Smooth muscle cell (in vitro differentiated cells): ENCODE results near the gene CASKIN2. TPM values are rescaled to one million over a fixed set of nuclear protein-coding genes. Genes with fewer than 3 reads are reported as not detected.
A peak's percentile ranks its signal among the peaks of the same experiment; 100 is the strongest.

Source experiments
- DNase-seq: peaks from one replicate; lab custom pipeline; 2025; ENCODE audit not compliant: unreplicated experiment; lab: John Stamatoyannopoulos, UW
- H2AFZ ChIP-seq: fragments of 200-600 bp; sonication (generic); 2 replicates; pipeline ENCODE4 v1.6.0; 2016; ENCODE audit warnings: antibody characterized with exemption, low read depth, mild to moderate bottlenecking
- H3F3A ChIP-seq: fragments of 200-600 bp; sonication (generic); 2 replicates; pipeline ENCODE4 v1.6.0; 2017; ENCODE audit warnings: antibody characterized with exemption, low read depth
- H3K27ac ChIP-seq: fragments of 200-600 bp; sonication (generic); 2 replicates; pipeline ENCODE4 v1.5.1; 2016; ENCODE audit warnings: low read depth, mild to moderate bottlenecking
- H3K27me3 ChIP-seq: fragments of 200-600 bp; sonication (generic); 2 replicates; pipeline ENCODE4 v1.6.1; 2016; ENCODE audit warnings: low read depth, mild to moderate bottlenecking
- H3K36me3 ChIP-seq: fragments of 200-600 bp; sonication (generic); 2 replicates; pipeline ENCODE4 v1.5.1; 2016; ENCODE audit warnings: low read depth
- H3K4me1 ChIP-seq: fragments of 200-600 bp; sonication (generic); 2 replicates; pipeline ENCODE4 v1.5.1; 2016; ENCODE audit warnings: low read depth
- H3K4me2 ChIP-seq: fragments of 200-600 bp; sonication (generic); 2 replicates; pipeline ENCODE4 v1.6.0; 2016; ENCODE audit warnings: mild to moderate bottlenecking
- H3K4me3 ChIP-seq: fragments of 200-600 bp; sonication (generic); 2 replicates; pipeline ENCODE4 v1.5.1; 2016; ENCODE audit warnings: mild to moderate bottlenecking
- H3K79me2 ChIP-seq: fragments of 200-600 bp; sonication (generic); 2 replicates; pipeline ENCODE4 v1.6.0; 2016; ENCODE audit warnings: low read depth, mild to moderate bottlenecking
- H3K9ac ChIP-seq: fragments of 200-600 bp; sonication (generic); 2 replicates; pipeline ENCODE4 v1.6.0; 2016; ENCODE audit warnings: low read depth
- H3K9me3 ChIP-seq: fragments of 200-600 bp; sonication (generic); replicated peaks from 2 replicates; pipeline ENCODE4 v1.5.1; 2016; ENCODE audit warnings: low read depth
- H4K20me1 ChIP-seq: fragments of 200-600 bp; sonication (generic); 2 replicates; pipeline ENCODE4 v1.6.0; 2016; ENCODE audit warnings: low read depth
- CTCF ChIP-seq: fragments of 200-600 bp; sonication (generic); IDR thresholded peaks from 2 replicates; pipeline ENCODE4 v1.5.1; 2017; ENCODE audit warnings: borderline replicate concordance, mild to moderate bottlenecking, antibody characterized with exemption; ENCODE audit not compliant: insufficient read depth, poor library complexity, severe bottlenecking
- WGBS: methylation state at CpG from one replicate; pipeline ENCODE4 v1.1.7; 2016; ENCODE audit warnings: low lambda C conversion rate; 5-methylcytosine and 5-hydroxymethylcytosine counted together
- polyA plus RNA-seq: library from polyadenylated mRNA; unstranded; fragments of >200 nt; fragmentation: Nextera tagmentation; extraction: Ambion mirVana; gene quantifications from 2 replicates; pipeline ENCODE4 v1.2.1, GENCODE V29; 2016
- total RNA-seq: library from RNA; depleted of rRNA; stranded (reverse); fragments of >200 nt; gene quantifications from 2 replicates; pipeline ENCODE4 v1.2.3, GENCODE V29; 2014

The CASKIN2 gene
- total and polyA plus RNA-seq, 2 experiments from 2014 or later: 2.6 to 8.0 TPM

GRCh38 chr17:75525806-75526554 is 10.6 kb upstream of the CASKIN2 start:
- no peak overlapping the region for H3K27ac ChIP-seq
- H3F3A ChIP-seq: peaks cover 15% of the 10 kb centered on the region
- no peak for TF ChIP-seq CTCF
- peak overlapping the region; percentile 37 for H2AFZ ChIP-seq
- no peaks in the 10 kb centered on the region for H3K36me3 ChIP-seq
- WGBS: 2% methylated on average over 57 of the region's 60 CpGs
- no peak for DNase-seq
- peak overlapping the region; percentile 85 for H3K4me3 ChIP-seq
- H3K27me3 ChIP-seq: peaks cover 7% of the 10 kb centered on the region
- peak overlapping the region; percentile 98 for H3K4me2 ChIP-seq
- no peaks in the 10 kb centered on the region for H3K79me2 ChIP-seq
- H3K9me3 ChIP-seq: no peaks in the 10 kb centered on the region
- no peaks in the 10 kb centered on the region for H4K20me1 ChIP-seq
- no peak overlapping the region for H3K9ac ChIP-seq
- peaks cover 5% of the 10 kb centered on the region for H3K4me1 ChIP-seq

GRCh38 chr17:75524970-75525805 is 9.9 kb upstream of the CASKIN2 start, which contains the start of gene LLGL2:
LLGL2 (plus strand) TSS chr17:75525697; CDS start chr17:75543427, 17,730 bp downstream.
- peak within 1 kb of the TSS; percentile 85 for H3K4me3 ChIP-seq
- no peak within 1 kb of the TSS for H3K9ac ChIP-seq
- peak within 1 kb of the TSS; percentile 92 for H2AFZ ChIP-seq
- DNase-seq: peak; percentile 66
- H3K27me3 ChIP-seq: peaks cover 7% of the 10 kb centered on the region
- H3K4me1 ChIP-seq: peaks cover 5% of the 10 kb centered on the region
- H3K79me2 ChIP-seq: no peaks in the 10 kb centered on the region
- no peaks in the 10 kb centered on the region for H3K36me3 ChIP-seq
- WGBS: 2% methylated on average over 39 of the region's 108 CpGs
- no peaks in the 10 kb centered on the region for H4K20me1 ChIP-seq
- no peaks in the 10 kb centered on the region for H3K9me3 ChIP-seq
- H3K4me2 ChIP-seq: peak within 1 kb of the TSS; percentile 98
- no peak within 1 kb of the TSS for H3K27ac ChIP-seq
- peaks cover 15% of the 10 kb centered on the region for H3F3A ChIP-seq
- TF ChIP-seq CTCF: peak; percentile 21

- H3K9me3 ChIP-seq: no peaks in the 10 kb centered on the region
- no peak for TF ChIP-seq CTCF
- H3K27ac ChIP-seq: no peak overlapping the region
- no peaks in the 10 kb centered on the region for H3K36me3 ChIP-seq
- no peak overlapping the region for H3K9ac ChIP-seq
- no peaks in the 10 kb centered on the region for H4K20me1 ChIP-seq
- peaks cover 5% of the 10 kb centered on the region for H3K4me1 ChIP-seq
- peak overlapping the region; percentile 85 for H3K4me3 ChIP-seq
- H3K4me2 ChIP-seq: peak overlapping the region; percentile 98
- no peak overlapping the region for H2AFZ ChIP-seq
- 31% methylated on average over 23 of the region's 24 CpGs for WGBS
- H3K27me3 ChIP-seq: peaks cover 7% of the 10 kb centered on the region
- no peaks in the 10 kb centered on the region for H3K79me2 ChIP-seq
- DNase-seq: no peak
- H3F3A ChIP-seq: peaks cover 15% of the 10 kb centered on the region
These were observed 9.1 kb upstream of the CASKIN2 start for GRCh38 chr17:75524269-75524969.
